B cell (primary cell): Measurements from ENCODE around the gene BTF3.

Experiments
- EZH2 ChIP-seq: IDR thresholded peaks from 2 replicates; pipeline ENCODE4 v1.6.1; 2012; ENCODE audit warnings: borderline replicate concordance, low read depth, mild to moderate bottlenecking, moderate library complexity, low read length; ENCODE audit not compliant: insufficient read depth, poor library complexity, severe bottlenecking
- TF ChIP-seq, protein P1 (sequence below): fragments of 200-600 bp; IDR thresholded peaks from one replicate; pipeline ENCODE4 v1.8.0; 2022; ENCODE audit warnings: antibody characterized with exemption, mild to moderate bottlenecking

DNA sequence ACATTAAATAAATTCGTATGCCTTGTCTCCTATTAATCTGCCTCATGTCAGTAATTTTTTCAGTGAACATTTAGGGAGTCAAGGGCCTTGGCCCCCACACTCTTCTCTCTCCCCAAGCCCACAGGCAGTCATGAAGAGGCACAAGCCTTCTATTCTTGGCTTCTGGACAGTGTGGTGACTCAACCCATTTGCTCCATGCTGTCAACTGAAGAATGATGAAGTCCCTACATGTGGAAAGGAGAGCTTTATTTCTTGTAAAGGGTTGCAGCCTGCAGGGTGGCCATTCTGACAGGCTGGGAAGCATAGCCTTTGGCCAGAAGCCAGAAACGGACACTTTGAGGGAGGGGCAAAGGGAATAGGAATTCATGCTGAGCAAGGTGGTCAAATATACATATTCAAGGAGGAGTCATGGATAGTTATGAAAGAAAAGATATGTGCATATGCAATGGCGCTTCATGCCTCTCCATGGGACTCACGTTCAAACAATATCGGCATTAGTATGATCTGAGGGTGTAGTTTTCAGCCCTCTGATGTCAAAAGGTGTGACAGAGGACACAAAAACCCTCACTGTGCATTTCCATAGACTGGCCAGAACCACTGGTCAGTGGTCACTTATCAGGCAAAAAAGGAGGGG lies 35.9 kb downstream of the BTF3 start:
- TF ChIP-seq, protein P1, sequence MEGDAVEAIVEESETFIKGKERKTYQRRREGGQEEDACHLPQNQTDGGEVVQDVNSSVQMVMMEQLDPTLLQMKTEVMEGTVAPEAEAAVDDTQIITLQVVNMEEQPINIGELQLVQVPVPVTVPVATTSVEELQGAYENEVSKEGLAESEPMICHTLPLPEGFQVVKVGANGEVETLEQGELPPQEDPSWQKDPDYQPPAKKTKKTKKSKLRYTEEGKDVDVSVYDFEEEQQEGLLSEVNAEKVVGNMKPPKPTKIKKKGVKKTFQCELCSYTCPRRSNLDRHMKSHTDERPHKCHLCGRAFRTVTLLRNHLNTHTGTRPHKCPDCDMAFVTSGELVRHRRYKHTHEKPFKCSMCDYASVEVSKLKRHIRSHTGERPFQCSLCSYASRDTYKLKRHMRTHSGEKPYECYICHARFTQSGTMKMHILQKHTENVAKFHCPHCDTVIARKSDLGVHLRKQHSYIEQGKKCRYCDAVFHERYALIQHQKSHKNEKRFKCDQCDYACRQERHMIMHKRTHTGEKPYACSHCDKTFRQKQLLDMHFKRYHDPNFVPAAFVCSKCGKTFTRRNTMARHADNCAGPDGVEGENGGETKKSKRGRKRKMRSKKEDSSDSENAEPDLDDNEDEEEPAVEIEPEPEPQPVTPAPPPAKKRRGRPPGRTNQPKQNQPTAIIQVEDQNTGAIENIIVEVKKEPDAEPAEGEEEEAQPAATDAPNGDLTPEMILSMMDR, result no peak
- TF ChIP-seq EZH2, result no peak
